Keratinocyte (primary cell): ENCODE measurements around the gene SMYD4.
"Not testable (repeated sequence)": the region's sequence is repeated elsewhere in the genome, so short reads cannot be mapped to it uniquely, and the experiment has no call there.

ENCODE experiments used
- EZH2 ChIP-seq: IDR thresholded peaks from one replicate; pipeline ENCODE4 v1.6.1; 2012; ENCODE audit warnings: inconsistent platforms, mild to moderate bottlenecking, low read length, moderate library complexity
- TF ChIP-seq, protein P1 (sequence below), 3 experiments: IDR thresholded peaks in 1 of 3; conservative IDR thresholded peaks in 1 of 3; optimal IDR thresholded peaks in 1 of 3; 2 replicates in 2 of 3; 3 replicates in 1 of 3; pipeline versions ENCODE3 to v1.5.1; 2011; ENCODE audit warnings: low read length in 3 of 3, mild to moderate bottlenecking in 3 of 3, moderate library complexity in 2 of 3, control low read depth in 1 of 3, inconsistent platforms in 1 of 3; ENCODE audit not compliant: insufficient read depth in 2 of 3; ENCODE audit errors: extremely low read depth in 1 of 3

- TF ChIP-seq, protein P1, sequence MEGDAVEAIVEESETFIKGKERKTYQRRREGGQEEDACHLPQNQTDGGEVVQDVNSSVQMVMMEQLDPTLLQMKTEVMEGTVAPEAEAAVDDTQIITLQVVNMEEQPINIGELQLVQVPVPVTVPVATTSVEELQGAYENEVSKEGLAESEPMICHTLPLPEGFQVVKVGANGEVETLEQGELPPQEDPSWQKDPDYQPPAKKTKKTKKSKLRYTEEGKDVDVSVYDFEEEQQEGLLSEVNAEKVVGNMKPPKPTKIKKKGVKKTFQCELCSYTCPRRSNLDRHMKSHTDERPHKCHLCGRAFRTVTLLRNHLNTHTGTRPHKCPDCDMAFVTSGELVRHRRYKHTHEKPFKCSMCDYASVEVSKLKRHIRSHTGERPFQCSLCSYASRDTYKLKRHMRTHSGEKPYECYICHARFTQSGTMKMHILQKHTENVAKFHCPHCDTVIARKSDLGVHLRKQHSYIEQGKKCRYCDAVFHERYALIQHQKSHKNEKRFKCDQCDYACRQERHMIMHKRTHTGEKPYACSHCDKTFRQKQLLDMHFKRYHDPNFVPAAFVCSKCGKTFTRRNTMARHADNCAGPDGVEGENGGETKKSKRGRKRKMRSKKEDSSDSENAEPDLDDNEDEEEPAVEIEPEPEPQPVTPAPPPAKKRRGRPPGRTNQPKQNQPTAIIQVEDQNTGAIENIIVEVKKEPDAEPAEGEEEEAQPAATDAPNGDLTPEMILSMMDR (optimal IDR thresholded peaks at IDR 0.05 in 1 of 3, IDR thresholded peaks at IDR 0.05 in 1 of 3, conservative IDR thresholded peaks at IDR 0.05 in 1 of 3; ENCODE audit: extremely low read depth in 1 of 3, insufficient read depth in 2 of 3, low read length in 3 of 3) = not testable (repeated sequence)
- TF ChIP-seq EZH2 = not testable (repeated sequence)
These were observed 87.8 kb downstream of the SMYD4 start for GRCh38 chr17:1741899-1742298.
